Measurements from ENCODE around the gene KREMEN1.

GRCh38 chr22:29049655-29050263 lies 23.1 kb upstream of the KREMEN1 start:
- no peak for TF ChIP-seq ZFX (CRISPR knock-in tag; IDR thresholded peaks at IDR 0.05)
- TF ChIP-seq HDAC6 (IDR thresholded peaks at IDR 0.05; ENCODE audit: low read depth, low read length) = no peak
- 0 out of 6 replicates have a peak, but pooled peaks of 1 of the 3 experiments have one; percentile 13 for TF ChIP-seq CTCF (IDR thresholded peaks at IDR 0.05 in 2 of 3, conservative IDR thresholded peaks at IDR 0.05 in 1 of 3; ENCODE audit: insufficient read depth in 2 of 3, low read depth in 1 of 3, low read length in 3 of 3)
